GM12874 (cell line): ENCODE measurements around the gene HJURP.

Experiments used
- CTCF ChIP-seq: IDR thresholded peaks from 2 replicates; pipeline ENCODE4 v1.5.1; 2011; ENCODE audit warnings: low read depth, mild to moderate bottlenecking, control low read depth, low read length, moderate library complexity; ENCODE audit not compliant: insufficient read depth

HJURP gene

DNA sequence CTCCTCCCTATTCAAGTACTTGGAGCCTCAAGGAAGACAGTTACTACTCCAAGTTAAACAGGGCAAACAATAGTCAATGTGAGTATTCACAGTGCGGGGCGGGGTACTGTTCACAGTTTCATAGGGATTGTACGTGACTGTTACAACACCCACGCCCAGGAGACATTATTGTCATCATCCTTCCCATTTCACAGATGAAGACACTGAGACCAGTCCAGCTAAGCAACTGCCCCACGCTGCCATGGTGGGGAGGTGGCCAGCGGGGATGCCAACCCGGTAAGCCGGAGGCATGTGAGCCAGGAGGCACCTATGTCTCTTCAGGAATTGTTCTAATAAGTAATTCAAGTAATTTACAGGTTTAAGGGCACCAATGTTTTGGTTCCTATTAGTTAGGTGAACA lies 982 bp downstream of the HJURP start:
- no peak for TF ChIP-seq CTCF

DNA sequence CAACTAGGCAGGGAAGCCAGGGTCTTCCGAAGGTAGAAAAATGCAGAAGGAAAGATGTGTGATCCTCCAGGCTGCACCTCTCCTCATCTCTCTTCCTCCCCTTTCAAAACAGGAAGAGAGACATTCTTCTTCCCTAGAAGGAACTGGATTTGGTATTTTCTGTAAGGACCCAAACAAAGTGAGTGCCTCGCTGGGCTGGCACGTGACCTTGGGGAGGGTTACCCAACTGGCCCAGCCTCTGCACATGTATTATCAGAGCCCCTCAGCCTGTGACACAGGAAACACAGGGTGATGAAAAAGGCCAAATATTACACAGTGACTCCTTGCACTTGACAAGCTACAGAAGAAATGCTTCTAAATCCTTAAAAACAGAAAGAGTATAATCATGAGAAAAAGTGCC lies 2.3 kb downstream of the HJURP start:
- TF ChIP-seq CTCF = no peak

- no peak for TF ChIP-seq CTCF
Measured at GRCh38 chr2:233851169-233851568, 3.2 kb downstream of the HJURP start.

DNA sequence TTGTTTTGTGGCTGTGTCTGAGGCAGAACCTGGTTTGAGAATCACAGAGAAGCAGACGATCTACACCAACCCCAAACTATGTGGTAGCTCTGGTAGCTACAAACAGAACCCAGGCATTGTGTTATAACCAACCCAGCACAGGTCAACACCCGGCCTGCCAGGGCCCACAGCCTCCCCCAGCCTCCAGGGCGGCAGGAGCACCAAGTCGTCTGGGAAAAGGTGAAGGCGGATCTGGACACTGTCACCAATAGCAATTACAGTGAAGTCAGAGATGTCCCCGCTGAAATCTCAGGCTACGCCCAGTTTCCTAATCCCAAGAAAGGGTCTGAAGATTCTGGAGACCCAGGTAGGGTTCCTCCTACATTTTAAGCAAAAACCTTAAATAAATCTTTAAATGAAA lies 3.6 kb downstream of the HJURP start:
- no peak for TF ChIP-seq CTCF

GRCh38 chr2:233849607-233850271 lies 4.6 kb downstream of the HJURP start:
- no peak for TF ChIP-seq CTCF

DNA sequence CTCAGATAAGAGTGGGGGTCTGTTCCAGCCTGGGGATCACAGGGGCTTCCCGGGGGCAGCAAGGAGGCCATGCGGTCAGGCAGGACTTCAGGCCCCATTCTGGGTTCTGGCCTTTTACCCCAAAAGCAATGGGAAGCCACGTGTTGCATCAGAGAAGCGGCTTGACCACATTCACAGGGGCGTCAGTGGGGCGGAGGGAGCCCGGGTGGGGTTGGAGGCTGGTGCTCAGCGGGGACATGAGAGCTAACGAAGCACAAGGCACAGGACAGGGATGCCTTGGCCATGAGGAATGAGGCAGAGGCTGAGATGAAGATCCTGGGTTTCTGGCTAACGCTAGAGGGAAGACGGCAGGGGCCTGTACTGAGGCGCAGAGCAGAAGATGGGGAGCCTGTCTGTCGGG lies 6.1 kb downstream of the HJURP start:
- TF ChIP-seq CTCF = no peak

GRCh38 chr2:233847248-233847898 lies 7.0 kb downstream of the HJURP start:
- no peak for TF ChIP-seq CTCF
